Right ventricle myocardium inferior (tissue), 1 donor: ENCODE measurements around the gene RFX3. TPM values are rescaled to one million over a fixed set of nuclear protein-coding genes. Genes with fewer than 3 reads are reported as not detected.

Experiments
- ATAC-seq: fragments of 200-7000 bp; cut with Tn5 transposase; one replicate; pipeline ENCODE4 v1.9.1; 2020; ENCODE audit warnings: mild to moderate bottlenecking, moderate library complexity
- DNase-seq: peaks from one replicate; pipeline ENCODE4 v3.0.0; 2021; ENCODE audit errors: missing footprints
- intact Hi-C: fragments of 100-400 bp; cut with DNase I; formaldehyde crosslinking; loops from one replicate; pipeline ENCODE4 v1.11.0; 2022
- total RNA-seq: library from RNA; stranded (reverse); fragmentation: NEBNext Ultra II Directional; extraction: Animal tissue kit (Norgen Biotek cat#: 25700); gene quantifications from one replicate; pipeline ENCODE4 v1.2.1, GENCODE V29; 2021
- donor health status: DM: no; HTN: yes; CAD: no; lungs with severe emphysema.

The RFX3 gene
- total RNA-seq, 1 donor from 2014 or later: 3.7 TPM

DNA sequence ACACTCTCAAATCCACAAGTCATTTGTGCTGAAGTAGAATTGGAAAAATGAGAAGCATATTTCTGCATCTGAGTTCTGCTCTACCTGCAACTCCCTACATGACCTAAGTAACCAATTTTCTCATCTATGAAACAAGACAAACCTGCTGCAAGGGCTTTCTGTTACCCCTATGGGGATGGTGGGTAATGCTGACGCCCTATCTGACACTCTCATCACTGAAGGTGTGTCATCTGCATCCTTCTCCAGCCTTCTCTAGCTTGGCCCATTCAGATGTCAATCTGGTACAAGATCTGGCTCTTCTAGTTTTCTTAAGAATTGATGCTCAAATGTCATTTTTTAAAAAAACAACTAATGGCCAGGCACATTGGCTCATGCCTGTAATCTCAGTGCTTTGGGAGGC lies 73.8 kb downstream of the RFX3 start:
- ATAC-seq (no peak), DNase-seq (no peak)
- intact Hi-C loops: loop anchor here (10.0 kb wide), 1 partner anchor 53 kb away; no protein-coding TSS in a partner anchor

DNA sequence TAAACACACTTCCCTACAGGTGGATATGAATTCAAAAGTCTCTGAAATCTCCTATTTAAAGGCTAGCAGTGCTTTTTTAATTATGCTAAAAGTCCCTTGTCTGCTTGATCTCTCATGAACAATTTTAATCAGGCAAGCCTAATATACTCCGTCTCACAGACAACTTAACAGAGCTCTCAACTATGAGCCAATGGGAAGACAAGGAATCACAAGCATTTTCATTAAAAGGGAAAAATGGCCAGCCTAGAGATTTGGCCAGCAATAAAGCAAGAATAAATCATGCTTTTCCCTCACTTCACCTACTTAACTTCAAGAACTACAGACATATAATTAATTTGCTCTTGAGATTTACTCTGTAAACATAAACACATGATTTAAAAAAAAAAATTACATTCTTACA lies 78.0 kb downstream of the RFX3 start:
- intact Hi-C loops: no loop called here
- ATAC-seq (no peak), DNase-seq (no peak)

DNA sequence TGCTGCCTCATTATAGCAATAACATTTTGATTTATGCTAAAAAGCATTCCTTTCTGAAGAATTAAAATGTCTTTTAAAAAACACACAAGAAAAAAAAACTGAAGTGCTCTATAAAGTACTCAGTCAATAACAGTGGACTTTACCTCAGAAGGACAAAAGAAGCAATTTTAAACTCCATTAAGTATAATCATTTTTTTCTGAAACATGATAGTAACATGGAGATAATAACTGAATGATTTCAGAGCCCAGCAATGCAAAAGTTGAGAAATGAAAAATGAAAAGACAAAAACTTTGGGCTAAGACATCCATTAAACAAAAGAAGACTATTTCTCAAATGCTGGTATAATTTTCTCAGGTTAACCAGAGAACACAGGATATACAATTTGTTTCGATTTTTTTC lies 78.7 kb downstream of the RFX3 start:
- no peak for ATAC-seq
- no peak for DNase-seq
- intact Hi-C loops: no loop called here

DNA sequence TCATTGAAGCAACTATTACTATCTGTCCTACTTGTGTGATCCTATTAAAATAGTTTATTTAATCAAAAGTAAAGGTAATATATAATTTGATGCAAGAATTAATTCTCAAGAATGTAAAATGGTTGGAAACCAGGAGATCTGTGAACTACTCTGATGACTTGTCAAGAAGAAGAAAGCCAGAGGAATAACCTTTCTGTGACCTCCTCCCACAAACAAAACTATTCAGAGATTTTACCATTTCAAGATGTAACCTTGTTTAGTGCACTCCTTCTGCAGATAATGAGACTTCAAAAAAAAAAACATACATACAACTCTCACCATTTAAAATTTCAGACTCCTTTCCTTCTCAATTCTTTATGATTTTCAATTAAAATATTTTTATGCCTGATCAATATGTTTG lies 79.5 kb downstream of the RFX3 start:
- DNase-seq: no peak
- ATAC-seq: no peak
- intact Hi-C loops: no loop called here

DNA sequence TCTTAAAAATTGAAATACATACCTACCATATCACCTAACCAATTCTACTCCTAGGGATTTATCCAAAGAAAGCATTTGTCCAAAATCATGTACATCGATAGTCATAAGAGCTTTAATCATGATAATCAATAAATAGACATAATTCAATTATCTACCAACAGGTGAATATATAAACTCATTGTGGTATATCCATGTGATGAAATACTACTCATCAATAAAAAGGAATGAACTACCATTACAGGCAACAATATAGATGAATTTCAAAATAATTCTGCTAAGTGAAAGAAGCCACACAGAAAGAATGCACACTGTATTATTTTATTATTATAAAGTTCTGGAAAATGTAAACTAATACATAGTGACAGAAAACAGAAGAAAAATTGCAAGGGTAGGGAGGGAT lies 81.8 kb downstream of the RFX3 start:
- DNase-seq (no peak), ATAC-seq (no peak)
- intact Hi-C loops: loop anchor here (5.0 kb wide), 2 partner anchors 202 to 587 kb away; no protein-coding TSS in a partner anchor

DNA sequence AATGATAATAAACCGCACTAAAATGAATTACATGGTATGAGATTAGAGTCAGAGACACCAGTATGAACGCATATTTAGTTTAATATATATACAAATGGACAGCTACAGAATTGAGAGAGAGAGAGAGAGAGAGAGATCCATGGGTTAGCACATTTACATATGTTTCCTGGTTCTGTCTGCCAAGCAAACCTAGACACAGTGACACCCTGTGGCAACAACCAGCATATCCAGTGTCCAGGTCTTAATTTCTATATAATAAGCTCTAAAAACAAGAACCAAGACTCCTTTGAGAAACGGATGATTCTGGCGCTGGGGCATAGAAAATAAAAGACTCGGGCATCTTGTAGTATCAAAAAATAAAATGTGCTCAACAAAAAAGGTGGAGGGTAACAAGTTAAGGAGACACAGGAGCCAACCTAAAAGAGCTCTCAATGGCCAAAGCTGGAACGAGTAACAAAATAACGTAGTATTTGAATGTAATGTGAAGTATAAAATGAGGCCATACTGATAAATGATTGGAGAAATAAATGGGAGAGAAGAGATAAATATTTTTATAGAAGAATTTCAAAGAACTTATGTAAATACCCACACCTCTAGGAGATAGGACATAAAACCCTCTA lies 84.5 kb downstream of the RFX3 start:
- ATAC-seq (no peak), DNase-seq (no peak)
- intact Hi-C loops: loop anchor here (5.0 kb wide), 2 partner anchors 199 to 584 kb away; no protein-coding TSS in a partner anchor

DNA sequence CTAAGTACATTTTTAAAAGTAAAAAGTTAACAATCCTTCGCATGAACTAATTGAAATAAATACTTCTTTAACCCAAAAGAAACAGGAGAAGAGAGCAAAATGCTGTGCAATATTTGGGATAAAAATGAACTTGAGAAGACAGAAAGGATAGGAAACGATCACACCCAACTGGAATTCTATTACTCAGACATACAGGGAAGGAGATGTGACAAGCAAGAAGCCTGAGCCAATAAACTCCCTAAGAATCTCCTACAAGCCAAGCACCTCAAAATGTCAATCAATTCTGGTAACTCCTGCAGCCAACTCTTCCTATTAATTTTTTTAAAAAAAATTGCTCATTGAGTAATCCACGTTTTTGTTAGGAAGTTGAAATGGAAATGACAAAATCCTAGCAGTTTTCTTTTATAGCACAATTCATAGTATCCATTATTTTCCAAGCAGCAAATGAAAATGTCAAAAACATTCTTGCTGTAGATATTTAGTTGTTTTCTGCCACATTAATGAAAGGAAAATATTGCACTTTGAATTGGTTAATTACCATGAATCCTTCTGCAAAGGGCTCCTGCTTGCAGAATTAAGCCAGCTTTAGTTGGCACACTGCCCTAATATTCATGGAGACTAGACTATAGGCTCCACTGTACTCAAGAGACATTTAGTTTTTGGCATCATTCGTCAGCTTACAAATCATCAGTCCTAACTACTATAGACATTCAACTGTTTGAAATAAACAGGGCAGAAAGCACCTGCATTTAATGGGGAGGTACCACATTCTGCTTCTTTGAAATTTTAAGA lies 89.0 kb downstream of the RFX3 start:
- no peak for DNase-seq
- no peak for ATAC-seq
- intact Hi-C loops: no loop called here

DNA sequence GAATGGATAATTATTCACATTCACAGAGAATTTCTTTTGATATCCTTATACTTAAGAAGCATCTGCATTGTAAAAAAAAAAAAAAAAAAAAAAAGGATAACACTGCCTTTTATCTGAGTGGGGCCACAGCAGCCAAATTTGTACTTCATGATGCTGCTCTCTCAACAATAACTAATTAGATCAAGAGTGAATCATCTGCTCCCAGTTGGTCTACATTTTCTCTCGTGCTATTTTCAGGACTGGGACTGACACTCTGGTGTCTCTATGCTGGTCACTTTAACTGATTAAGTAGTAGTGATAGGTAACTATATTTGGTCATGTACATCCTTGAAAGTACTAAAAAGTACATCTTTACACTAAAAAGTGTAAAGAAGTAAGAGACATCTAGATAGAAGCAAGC lies 90.1 kb downstream of the RFX3 start:
- ATAC-seq: no peak
- intact Hi-C loops: no loop called here
- DNase-seq: no peak

DNA sequence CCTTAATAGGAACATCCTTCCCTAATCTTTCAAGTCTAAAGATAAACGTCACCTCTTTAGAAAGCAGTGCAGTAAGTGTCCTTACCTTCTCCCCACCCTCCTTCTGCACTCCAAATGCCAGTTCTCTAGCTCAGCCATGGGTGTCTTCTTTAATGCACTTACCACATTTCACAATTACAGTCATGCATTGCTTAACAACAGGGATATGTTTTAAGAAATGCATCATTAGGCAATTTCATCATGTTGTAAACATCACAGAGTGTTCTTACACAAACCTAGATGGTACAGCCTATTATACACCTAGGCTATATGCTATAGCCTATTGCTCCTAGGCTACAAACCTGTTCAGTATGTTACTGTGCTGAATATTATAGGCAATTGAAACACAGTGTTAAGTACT lies 91.2 kb downstream of the RFX3 start:
- no peak for ATAC-seq
- intact Hi-C loops: no loop called here
- no peak for DNase-seq

DNA sequence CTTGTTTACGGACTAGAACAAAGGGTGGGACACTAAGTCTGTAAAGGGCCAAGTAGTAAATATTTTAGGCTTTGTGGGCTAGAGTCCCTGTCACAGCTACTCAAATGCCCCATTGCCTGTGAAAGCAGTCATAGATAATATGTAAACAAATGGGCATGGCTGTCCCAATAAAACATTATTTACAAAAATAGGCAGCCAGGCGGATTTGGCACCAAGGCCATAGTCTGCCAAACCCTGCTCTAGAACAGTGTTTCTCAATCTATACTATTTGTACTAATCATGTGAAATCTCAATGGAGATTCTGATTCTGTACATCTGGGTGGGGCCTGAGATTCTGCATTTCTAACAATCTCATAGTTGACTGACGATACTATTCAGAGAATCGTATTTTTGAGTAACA lies 92.0 kb downstream of the RFX3 start:
- ATAC-seq: no peak
- intact Hi-C loops: no loop called here

DNA sequence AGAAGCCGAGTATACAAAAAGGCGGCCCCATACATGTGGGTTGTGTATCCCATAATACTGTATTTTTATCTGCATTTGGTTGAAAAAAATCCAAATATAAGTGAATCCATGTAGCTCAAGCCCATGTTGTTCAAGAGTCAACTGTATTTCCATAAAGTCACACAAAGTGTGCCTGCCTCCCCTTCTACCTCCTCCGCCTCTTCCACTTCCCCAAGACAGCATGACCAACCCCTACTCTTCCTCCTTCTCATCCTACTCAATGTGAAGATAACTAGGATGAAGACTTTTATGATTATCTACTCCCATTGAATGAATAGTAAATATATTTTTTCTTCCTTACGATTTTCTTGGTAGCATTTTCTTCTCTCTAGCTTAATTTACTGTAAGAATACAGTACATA lies 92.7 kb downstream of the RFX3 start:
- ATAC-seq: no peak
- intact Hi-C loops: no loop called here
- no peak for DNase-seq

More for the DNA sequence above, 92.0 kb downstream of the RFX3 start:
- no peak for DNase-seq

DNA sequence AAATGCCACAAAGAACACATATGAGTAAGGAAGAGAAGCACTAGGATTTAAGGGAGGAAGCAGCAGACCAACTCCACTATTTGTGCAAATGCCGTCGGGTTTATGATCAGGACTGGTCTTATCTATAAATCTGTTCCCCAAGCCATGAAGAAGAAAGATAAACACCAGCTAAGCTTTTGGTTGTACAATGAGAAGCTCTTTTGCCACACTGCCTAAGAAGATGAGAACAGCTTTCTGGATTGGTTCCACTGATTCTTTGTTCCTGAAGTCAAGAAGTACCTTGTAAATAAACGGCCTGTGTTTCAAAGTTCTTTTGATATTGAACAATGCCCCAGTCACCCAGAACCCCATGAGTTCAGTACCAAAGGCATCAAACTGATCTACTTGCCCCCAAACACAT lies 93.9 kb downstream of the RFX3 start:
- intact Hi-C loops: no loop called here
- ATAC-seq (no peak), DNase-seq (no peak)

DNA sequence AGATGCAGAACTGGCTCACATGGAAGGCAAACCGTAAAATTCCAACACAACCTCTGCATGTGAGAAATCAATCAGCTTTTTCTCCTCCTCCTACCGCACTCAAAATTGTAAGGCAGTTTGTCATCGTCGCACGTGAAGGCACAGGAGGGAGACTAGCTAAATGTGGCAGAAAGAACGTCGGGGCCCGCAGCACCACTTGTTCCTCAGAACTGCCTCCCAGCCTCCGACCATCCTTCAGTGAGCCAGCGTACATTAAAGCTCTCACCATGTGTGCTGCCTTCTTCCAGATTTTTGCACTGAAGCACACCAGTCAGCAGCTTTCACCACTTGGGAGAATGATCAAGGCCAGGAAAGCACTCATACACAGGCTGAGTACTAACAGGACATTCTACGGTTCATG lies 105.9 kb downstream of the RFX3 start:
- no peak for DNase-seq
- no peak for ATAC-seq

DNA sequence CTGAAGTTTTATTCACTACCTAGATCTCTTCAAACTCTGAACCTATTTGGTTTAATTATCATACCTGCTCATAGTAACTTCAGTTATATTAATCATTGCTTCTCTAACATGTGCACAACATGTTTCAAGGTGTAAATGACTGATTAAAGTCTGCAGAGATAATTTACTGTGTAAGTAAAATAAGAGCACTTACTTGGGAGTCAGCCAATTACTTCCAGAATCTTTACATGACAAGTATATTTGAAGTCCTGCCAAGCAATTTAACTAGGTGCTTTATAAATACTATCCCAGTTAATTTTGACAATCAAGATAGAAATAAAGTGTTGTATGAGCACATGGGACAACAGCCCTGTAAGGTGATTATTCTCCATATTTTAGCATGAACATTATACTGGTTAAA lies 109.9 kb downstream of the RFX3 start:
- DNase-seq (no peak), ATAC-seq (no peak)
- intact Hi-C loops: no loop called here

More for the DNA sequence above, 105.9 kb downstream of the RFX3 start:
- intact Hi-C loops: no loop called here

DNA sequence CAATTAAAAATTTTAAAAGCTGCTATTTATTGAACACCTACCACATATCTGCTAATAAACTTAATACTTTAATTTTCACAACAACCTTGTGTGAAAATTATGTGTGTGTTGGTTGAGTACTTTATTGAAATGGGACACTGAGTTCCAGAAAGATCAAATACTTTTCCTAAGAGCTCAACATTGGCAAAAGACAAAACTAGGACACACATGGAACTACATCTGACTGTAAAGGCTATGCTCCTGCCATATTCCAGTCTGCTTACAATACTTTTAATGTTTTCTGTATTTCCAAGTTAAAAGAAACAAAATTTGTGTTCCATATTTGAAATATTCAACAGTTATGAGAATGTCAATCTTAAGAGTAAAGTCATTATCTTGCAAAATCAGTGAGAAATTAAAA lies 111.8 kb downstream of the RFX3 start:
- ATAC-seq (no peak), DNase-seq (no peak)
- intact Hi-C loops: no loop called here

DNA sequence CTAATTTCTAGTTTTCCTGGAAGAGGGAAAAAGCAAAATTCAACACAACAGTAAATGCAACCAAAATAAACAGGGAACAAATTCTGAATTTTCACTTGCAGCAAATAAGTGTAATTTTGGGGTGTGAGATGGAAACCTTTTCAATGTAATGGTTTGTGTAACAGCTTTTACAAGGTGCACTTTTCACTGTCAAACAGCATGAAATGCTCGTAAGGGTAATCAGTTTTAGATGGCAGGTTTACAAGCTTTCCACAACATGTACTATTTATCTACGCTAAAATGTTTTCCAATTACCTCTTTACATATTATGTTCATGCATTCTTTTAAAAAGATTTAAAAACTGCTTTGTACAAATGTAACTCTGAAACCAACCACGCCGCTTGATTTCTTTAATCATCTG lies 115.3 kb downstream of the RFX3 start:
- DNase-seq (no peak), ATAC-seq (no peak)
- intact Hi-C loops: no loop called here

DNA sequence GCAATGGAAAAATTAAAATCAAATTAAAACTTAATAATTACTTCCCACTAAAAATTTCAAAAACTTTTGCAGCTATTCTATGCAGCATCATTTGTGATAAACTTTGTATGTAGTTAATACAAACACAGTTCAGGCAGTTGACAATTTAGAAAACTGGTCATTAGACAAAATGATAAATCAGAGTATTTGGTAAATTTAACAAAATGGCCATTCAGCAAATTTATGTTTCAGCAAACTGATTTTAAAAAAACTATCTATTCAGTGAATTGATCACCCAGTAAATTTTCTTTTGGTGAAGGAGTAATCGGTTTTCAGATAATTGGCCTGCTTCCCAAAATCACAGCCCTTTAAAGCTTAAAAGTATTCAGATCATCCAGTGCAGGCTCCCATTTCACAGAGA lies 116.3 kb downstream of the RFX3 start:
- intact Hi-C loops: no loop called here

DNA sequence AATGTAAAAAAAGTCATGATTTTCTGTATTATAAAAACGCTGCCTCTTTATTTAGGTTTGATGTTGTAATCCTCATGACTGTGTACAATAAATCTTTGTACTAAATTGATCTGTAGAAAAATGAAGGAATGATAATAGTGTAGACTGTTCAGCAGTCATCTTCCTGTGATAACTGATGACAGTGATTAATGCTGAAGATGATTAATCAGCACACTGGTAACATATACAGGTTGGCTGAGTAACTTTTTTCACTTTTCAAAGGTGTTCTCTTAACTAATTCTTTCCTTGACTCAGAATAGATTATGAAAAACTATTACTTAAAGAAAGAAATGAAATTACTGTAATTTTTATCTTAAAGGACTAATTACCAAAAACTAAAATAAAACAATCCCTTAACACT lies 122.5 kb downstream of the RFX3 start:
- intact Hi-C loops: no loop called here
- DNase-seq (no peak), ATAC-seq (no peak)

More for the DNA sequence above, 116.3 kb downstream of the RFX3 start:
- DNase-seq: no peak
- ATAC-seq: no peak

DNA sequence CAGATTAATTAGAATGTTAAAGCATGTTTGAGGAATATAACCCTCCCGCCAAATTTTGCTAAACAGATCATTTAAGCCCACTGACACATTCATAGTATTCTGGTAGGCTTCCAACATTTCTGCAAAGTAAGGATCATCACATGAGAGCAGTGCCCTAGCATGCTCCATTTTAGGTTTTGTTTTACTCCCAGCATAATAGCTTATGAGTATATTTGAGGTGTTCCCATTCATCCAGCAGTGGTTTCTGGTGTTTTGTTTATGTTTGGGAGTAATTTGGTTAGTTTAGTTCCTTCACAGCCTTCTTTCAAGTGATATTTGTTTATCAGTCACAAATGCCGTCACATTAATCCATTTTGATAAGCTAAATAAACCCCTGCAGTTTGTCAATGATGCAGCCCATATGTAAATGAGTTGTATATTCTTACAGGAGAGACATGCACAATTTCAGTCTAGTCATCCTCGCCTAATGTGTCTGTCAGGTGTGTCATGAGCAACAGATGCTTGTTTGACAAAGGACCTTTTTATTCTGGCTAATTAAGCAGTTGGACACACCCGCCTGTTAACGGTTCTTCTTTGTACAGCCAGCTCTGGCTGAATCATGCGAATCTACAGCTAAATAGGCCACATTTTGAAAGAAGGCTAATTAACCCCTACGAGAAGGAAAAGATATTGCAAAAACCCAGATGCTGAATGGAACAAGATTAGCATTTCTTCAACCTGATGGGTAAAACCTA lies 124.4 kb downstream of the RFX3 start:
- intact Hi-C loops: no loop called here
- ATAC-seq: peak; percentile 44
- no peak for DNase-seq

DNA sequence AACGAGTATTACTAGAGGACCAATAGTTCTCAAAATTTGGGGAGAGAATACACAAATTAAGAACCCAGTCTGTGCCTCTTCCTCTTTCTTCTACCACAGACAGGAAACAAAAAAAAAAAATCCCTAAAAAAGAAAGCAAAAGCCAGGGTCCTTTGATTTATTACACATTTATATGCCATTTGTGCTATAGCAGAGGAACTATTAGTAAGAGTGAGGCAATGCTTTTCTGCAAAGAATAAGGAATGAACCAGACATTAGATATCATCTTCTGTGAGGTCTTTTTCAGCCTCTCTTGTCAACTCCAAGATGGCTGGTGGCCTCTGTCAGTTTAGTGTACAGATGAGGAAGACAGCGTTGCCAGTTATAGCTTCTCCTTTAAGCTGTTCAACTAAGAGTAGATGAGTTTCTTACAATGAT lies 127.6 kb downstream of the RFX3 start:
- no peak for ATAC-seq
- intact Hi-C loops: no loop called here
- no peak for DNase-seq
